ENCODE results near the gene STIM1.

STIM1 gene

DNA sequence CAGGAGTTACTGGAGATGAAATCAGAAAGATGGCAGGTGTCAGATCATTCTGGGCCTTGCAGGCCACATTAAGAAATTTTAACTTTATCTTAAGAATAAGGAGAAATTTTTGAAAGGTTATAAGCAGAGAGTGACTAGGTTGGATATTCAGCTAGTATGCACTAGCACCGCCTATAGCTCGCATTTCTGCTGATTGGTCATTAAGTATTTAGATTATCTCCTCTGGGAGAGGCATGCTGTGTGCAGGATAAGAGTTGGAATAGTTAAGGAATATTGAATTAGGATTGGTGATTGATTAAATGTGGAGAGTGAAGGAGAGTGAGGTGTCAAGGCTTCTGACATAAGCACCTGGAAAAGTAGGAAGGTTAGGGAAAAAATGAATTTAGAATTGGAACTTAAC is 100.6 kb downstream of the STIM1 start:
- DNase-seq = no peak

DNA sequence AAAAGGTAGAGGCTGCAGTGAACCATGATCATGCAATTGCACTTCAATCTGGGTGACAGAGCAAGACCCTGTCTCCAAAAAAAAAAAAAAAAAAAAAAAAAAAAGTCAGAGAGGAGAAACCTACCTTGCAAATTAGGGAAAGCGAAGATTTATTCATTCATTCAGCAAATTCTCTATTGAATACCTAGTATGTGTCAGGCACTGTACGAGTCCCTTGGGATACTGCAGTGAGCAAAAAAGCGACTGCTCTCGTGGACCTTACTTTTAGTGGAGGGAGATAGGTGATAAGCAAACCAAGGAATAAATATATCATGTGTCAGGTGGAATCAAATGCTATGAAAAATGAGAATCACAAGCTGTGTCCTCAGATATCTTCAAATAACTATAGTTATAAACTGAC is 101.3 kb downstream of the STIM1 start:
- DNase-seq = no peak

DNA sequence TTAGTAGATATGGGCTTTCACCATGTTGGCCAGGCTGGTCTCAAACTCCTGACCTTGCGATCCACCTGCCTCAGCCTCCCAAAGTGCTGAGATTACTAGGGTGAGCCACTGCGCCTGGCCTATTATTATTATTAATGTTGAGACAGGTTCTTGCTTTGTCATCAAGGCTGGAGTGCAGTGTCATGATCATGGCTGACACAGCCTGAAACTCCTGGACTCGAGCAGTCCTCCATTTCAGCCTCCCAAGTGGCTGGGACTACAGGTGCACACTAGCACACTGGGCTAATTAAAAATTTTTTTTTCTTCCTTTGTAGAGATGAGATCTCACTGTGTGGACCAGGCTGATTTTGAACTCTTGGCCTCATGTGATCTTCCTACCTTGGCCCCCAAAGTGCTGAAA is 102.0 kb downstream of the STIM1 start:
- DNase-seq = no peak

DNA sequence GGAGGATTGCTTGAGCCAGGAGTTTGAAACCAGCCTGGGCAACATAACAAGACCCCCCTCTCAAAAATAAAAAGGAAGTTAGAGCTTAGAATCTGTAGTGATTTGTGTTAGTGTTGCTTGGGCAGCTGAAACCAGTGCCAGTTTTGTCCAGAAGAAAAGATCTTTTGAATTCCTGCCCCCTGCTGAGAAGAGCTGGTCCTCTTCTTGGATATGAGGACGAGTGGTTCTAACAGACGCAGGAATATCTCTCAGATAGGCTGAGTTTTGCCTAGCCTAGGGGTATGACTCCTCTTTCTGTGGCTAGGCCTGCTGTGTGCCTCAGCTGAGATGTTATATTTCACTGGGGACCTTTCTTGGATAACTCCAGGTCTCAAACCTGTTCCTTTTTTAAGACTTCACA is 102.8 kb downstream of the STIM1 start:
- no peak for DNase-seq

DNA sequence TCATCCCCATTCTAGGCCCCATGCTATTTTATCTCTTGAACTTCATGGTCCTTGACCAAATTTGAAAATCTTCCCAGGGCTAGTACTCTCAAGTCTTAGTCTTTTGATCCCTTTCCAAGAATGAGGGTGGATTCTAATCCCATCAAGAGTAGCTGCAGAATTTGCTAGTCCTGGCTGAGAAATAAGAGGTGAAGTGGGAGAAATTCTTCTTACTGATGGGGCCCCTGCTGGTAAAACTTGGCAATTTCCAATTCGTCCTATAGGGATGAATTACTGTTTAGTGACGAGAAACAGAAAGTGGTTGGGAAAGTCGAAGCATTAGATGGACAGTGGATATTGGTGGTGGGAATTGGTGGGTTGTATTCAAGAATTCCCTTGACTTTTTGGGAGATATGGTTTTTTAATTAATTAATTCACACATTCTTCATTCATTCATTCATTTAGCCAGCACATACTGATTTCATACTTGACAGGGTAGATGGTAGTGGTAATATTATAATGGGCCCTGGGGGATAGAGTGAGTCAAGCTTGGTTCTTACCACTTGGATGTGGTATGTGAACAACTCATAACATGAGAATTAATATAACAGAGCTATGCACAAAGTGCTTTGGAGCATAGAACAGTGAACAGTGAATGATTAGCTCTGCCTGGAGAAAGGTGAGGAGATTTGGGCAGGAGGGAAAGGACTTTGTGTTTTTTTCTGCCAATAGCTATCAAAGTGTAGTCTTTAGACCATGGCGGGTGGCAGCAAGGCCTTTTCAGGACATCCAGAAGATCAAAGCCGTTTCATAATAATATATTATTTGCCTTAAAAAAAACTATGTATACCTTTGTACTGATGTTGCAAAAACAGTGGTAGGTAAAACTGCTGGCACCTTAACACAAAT is 103.8 kb downstream of the STIM1 start:
- no peak for DNase-seq

DNA sequence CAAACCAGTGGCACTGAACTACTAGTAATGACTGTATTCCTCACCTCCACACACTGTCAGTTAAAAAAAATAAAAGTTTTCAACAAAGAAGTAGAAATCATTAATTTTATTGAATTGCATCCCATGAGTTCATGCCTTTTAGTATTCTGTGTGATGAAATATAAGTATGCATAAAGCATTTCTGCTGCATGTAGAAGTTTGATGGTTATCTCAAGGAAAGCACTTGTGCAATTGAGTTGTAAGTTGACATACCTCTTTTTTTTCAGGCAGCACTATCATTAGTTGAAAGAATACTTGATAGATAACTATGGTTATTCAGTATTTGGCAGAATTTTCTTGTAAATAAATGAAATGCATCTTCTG is 104.4 kb downstream of the STIM1 start:
- DNase-seq = no peak

DNA sequence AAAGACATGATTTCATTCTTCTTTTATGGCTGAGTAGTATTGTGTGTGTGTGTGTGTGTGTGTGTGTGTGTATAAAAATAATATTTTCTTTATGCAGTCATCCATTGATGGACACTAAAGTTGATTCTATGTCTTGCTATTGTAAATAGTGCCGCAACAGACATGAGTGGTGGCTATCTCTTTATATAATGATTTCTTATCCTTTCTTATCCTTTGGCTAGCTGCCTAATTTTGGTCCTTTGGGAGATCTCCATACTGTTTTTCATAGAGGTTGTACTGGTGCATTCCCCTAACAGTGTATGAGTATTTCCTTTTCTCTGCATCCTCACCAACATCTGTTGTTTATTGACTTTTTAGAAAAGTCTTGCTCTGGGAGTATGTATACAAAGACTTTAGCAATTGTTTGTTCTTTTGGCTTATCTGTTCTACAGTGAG is 107.0 kb downstream of the STIM1 start:
- DNase-seq = no peak

DNA sequence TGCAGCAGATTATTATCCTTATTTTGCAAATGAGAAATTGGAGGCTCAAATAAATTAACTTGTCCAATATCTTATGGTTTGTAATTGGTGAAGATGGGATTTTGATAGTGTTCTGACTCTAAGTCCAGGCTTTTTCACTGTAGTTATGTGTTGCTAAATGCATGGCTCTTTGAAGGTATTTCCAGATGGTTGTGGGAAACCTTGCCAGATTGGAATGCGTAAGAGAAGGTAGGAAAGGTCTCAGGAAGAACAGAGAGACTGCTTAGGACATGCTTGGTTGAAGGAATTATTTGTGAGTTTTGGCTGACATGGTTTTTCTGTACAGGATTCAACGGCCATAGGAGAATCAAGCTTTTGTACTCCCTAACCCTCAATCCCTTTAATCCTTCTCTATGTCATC is 108.6 kb downstream of the STIM1 start:
- no peak for DNase-seq

DNA sequence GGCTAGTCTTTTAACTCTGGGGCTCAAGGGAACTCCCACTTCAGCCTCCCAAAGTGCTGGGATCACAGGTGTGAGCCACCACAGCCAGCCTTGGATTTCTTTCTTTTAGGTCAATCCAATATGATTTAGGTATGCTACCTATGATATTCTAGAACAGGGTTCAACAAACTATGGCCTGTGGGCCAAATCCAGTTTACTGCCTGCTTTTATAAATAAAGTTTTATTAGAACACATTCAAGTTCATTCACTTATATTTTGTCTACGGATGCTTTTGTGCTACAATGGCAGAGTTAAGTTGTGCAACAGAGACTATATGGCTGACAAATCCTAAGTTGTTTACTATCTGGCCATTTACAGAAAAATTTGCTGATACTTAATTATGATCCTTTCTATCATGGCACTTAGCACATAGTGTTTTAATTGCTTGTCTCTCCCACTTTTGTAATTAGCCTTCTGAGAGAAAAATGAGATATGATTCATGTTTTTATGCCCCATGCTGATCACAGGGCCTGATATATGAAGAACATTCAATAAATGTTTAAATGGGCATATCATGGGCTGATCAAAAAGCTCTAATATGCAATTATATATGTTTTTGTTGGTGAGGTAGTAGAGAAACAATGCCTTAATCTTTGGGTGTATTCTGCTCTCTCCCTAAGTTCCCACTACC is 109.6 kb downstream of the STIM1 start:
- no peak for DNase-seq

DNA sequence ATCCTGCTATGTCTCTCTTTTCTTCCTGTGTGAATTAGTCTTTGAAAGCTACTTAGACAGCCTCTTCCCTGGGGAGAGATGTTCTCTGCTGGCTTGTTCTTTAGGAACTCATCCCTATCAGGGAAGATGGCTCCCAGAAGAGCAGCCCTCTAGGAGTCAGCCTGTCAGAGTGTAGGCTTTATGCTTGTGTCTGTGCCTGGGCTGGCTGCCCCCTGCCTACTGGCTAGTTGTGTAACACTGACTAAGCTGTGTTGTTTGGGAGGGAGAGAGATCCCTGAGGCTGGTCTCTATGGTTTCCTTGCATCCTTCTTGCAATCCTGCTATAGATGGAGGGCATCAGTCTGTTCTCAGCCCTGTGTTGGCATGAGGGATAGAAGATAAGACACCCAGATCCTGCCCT is 112.2 kb downstream of the STIM1 start:
- DNase-seq = no peak

DNA sequence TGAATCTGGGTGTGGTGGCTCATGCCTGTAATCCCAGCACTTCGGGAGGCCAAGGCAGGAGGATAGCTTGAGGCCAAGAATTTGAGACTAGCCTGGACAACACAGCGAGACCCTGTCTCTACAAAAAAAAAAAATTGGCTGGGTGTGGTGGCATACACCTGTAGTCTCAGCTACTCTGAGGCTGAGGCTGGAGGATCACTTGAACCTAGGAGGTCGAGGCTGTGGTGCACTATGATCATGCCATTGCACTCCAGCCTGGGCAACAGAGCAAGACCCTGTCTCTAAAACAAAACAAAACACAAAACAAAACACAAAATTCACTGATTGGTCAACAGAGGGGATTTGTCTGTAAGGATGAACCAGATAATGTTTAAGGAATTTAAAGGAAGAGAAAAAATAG is 113.7 kb downstream of the STIM1 start:
- no peak for DNase-seq

DNA sequence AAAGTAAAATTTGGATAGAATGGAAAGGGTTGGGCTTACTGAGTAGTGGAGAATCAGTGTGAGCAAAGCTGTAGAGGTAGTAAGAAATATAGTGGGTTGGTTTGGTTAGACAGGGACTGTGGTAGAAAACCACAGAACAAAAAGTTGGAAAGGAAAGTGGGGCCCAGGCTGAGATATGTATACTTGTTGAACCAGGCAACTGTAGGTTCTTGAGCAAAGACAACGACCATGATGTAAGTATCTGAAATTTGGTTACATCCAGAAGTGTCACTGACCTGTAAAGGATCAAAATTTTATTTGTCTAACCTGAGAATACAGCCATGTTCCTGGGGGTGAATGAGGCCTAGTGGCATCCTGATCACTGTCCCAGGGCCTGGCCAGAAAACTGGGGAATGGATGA is 114.1 kb downstream of the STIM1 start:
- DNase-seq = no peak

DNA sequence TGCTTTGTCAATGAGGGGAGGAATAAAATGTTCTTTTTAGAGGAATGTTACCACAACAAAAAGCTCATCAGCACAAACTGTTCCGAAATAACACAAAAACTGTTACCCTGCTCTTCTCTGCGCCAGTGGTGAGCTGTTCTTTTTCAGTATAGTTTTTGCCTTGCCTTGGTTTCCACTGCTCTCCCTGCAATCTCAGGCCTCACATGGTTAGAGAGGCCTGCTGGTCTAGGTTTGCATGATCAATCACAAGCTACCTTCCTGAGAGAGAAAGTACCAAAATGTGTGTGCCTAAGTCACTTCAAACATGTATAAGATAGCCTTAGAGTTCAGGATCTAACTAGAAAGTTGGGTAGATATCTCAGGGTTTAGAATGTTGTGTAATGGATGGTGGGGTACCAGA is 114.6 kb downstream of the STIM1 start:
- DNase-seq = no peak

DNA sequence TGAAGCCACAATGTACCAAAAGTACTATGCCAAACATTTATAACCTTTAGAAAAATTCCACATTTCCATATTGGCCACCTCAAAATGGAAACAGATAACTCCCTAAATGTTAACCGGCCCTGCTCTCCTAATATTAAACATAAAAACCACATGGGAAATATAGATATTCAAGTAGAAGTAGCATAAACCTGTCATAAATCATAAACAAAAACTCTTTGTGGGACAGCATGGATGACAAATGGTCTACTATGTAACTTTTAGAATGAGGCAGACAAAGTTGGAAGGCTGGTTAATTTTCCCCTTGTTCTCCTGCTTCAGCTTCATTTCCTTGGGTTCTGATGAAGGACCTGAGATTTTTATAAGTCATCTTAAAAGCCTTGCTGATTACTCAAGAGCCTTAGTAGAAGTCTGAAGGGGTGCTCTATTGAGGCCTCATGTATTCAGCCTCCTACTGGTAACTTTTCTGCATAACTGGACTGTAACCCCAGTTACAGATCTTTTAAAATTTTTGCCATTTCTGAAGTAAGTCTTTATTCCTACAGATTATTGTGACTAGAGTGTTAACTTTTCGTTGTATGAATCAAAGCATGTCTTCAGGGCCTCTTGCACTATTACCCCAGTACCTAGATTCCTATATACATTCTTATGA is 116.4 kb downstream of the STIM1 start:
- no peak for DNase-seq

DNA sequence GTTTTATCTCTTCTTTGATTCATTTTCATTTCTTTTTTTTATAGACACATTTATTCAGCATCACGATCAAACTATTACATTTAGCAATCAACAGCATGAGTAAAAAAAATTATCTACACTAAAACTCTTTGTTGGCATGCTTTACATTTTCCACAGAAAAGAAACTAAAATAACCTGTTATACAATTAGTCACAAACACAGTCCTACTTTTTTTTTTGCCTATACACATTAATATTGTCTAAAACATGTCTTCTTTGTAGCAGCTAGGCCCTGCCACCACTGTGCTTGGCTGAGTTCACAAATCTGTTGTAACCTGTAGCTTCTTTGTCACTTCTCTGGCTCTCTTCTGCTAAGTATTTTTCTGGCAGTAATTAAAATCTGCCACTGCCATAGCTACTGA is 117.0 kb downstream of the STIM1 start:
- no peak for DNase-seq

DNA sequence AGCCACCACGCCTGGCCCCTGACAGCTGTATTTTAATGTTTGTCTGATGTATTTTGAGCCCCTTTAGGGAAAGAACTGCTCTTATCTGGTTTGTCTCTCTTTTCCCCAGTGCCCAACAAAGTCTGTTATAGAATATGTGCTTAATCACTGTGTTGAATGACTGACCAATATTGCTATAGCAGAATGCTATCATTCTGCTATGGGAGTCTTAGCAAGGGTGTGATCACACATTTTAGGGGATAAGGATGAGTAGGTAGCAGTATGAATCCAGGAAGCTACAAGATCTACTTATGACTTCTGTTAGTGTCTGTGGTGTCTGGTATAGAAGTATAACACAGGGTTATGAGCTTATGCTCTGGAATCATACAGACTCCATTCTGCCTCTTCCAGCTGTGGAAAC is 121.6 kb downstream of the STIM1 start:
- no peak for DNase-seq

DNA sequence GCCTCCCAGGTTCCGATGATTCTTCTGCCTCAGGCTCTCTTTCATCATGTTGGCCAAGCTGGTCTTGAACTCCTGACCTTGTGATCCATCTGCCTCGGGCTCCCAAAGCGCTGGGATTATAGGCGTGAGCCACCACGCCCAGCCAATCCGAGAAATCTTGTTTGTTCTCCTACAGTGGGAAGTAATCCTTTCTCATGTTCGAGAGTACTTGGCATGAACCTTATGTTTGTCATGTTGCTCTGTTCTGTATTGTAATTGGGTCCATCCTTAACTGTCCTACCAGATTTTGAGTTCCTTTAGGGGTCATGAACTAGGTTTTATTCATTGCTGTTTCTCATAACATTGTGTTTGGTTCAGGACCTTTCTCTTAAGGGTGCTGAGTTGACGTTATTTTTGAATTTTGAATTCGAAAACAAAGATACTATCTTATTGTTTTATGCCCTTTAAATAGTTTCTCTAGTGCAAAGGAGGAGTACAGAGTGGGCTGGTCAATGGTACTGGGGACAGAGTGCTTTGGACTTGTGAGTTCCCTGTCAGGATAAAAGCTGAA is 125.7 kb downstream of the STIM1 start:
- no peak for DNase-seq

DNA sequence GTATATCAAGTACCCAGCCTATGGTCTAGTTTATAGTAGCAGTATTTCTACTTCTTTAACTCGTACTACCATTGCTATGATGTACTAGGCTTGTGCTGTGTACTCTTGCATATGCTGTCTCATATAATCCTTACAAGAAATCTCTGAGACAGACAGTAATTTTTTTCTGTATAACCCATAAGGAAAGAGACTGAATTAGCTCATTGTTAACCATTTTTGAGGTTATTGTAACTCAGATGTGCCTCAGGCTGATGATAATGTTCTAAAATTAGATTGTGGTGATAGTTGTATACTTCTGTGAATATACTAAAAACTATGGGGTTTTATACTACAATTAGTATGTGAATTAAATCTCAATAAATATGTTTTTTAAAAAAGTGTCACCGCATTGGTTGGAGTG is 127.0 kb downstream of the STIM1 start:
- DNase-seq = no peak

DNA sequence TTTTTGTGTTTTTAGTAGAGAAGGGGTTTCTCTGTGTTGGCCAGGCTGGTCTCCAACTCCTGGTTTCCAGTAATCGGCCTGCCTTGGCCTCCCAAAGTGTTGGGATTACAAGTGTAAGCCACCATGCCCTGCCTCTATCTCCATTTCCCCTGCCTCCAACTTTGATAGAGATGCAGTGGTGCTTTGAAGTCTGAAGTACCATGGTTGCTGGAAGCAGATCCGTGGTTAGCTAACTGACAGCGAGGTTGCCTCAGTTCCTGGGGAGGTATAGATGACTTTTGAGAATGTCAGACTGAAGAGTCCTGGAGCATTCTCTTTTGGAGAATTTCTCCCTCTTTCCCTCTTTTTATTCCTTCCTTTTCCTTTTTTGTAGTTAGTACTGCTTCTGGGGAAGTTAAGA is 127.6 kb downstream of the STIM1 start:
- no peak for DNase-seq

DNA sequence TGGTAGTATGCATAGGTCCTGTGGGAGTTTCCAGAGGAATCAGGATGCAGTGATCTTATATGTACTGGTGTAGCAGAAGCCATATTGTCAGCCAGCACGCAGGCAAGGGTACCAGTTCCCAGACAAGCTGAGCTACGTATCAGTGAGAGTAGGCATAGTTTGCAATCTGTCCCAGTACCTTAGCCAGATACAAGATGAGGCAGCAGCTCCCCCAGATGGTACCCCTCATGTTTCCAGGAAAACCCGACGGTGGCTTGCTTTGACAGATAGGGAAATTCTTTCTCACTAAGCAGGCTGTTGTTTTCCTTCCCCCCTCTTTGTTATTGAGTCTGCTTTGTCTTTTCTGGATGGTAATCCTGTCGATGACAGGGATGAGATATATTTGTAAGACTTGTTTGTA is 129.4 kb downstream of the STIM1 start:
- DNase-seq = no peak

DNA sequence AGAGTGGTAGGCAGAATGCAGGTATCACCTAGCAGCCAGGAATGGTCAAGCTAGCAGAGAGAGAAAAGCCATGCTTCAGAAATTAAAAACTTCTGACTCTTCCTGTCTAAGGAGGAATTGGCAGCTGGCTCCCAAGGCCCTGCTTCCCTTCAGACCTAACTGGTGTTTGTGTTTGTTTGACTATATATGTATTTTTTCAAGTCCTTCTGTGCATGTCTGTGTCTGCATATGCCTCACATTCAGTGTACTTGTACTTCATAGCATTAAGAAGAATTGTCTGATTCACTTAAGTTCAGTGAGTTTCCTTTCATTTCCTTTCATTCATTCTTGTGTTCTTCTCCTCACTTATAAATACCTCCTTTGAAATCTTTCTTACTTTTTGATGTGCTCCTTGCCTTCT is 130.2 kb downstream of the STIM1 start:
- DNase-seq = no peak

DNA sequence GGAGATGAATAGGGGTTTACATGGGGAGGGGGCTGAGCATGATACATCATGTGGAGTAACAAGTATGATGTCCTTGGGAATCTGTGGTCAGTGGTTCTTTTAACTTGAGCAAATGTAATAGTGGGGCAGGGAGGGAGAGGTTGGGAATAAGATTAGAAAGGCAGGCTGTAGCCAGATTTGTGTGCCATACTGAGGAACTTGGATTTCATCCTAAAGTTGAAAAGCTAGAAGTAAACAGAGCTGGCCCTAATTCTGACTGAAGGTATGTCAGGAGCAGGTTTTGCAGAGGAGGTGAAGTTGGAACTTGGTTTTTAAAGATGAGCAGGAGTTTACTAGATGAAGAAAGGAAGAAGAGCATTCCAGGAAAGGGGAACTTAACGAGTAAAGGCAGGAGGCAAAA is 130.8 kb downstream of the STIM1 start:
- no peak for DNase-seq

DNA sequence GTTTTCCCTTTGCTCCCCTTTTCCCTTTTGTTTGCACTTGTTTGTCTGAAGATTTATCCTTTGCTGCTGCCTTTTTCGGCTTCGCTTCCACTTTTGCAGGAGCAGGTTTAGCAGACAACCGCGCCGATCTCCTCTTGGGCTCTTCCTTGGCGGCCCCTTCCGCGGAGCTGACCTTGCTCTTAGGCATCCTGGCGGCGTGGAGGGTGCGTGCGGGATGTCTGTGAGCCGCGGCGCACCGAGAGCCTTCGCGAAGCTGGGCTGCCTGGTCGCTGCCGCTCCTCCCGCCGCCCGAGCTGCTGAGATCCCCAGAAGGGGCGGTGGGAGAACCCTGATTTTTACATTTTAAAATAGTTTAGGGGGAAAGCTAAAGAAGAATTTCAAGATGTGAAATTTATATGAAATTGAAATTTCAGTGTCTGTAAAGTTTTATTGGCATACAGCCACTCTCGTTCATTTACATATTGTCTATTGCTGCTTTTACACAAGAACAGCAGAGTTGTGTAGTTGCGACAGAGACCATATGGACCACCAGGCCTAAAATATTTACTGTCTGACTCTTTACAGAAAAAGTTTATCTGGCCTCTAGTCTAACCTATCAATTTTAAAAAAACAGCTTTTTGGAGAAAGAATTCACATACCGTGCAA is 133.9 kb downstream of the STIM1 start:
- no peak for DNase-seq

All from activated CD4-positive, CD25-positive, alpha-beta regulatory T cell treated with anti-CD3 and anti-CD28 coated beads, Interleukin-2, amount 50 U/mL, for 72 hours (primary cell).